GM23338 (cell line): ENCODE measurements around the gene ZDHHC16. TPM values are rescaled to one million over a fixed set of nuclear protein-coding genes. Genes with fewer than 3 reads are reported as not detected.

ENCODE experiments used
- ATAC-seq: fragments of 200-7000 bp; cut with Tn5 transposase; 3 replicates; pipeline ENCODE4 v1.9.1; 2020
- DNase-seq: peaks from one replicate; pipeline ENCODE4 v3.0.0-alpha.2; 2015; ENCODE audit warnings: low spot score
- H2AFZ ChIP-seq: fragments of 200-600 bp; sonication (generic); 2 replicates; pipeline ENCODE4 v1.8.0; 2016; ENCODE audit warnings: antibody characterized with exemption, mild to moderate bottlenecking, moderate library complexity
- H3F3A ChIP-seq: fragments of 200-600 bp; sonication (generic); replicated peaks from 2 replicates; pipeline ENCODE4 v1.8.0; 2017; ENCODE audit warnings: antibody characterized with exemption, mixed run types, low read depth
- H3K27ac ChIP-seq: fragments of 200-600 bp; sonication (generic); 2 replicates; pipeline ENCODE4 v1.6.1; 2016; ENCODE audit warnings: low read depth
- H3K27me3 ChIP-seq: fragments of 200-600 bp; sonication (generic); 2 replicates; pipeline ENCODE4 v1.8.0; 2016; ENCODE audit warnings: mild to moderate bottlenecking, mixed run types, moderate library complexity; ENCODE audit not compliant: insufficient read depth
- H3K36me3 ChIP-seq: fragments of 200-600 bp; sonication (generic); 2 replicates; pipeline ENCODE4 v1.8.0; 2016; ENCODE audit warnings: mild to moderate bottlenecking; ENCODE audit not compliant: insufficient read depth
- H3K4me1 ChIP-seq: fragments of 200-600 bp; sonication (generic); 2 replicates; pipeline ENCODE4 v1.8.0; 2016; ENCODE audit warnings: mild to moderate bottlenecking, moderate library complexity; ENCODE audit not compliant: insufficient read depth
- H3K4me2 ChIP-seq: fragments of 200-600 bp; sonication (generic); 2 replicates; pipeline ENCODE4 v1.7.1; 2017; ENCODE audit warnings: mixed run types
- H3K4me3 ChIP-seq: fragments of 200-600 bp; sonication (generic); 2 replicates; pipeline ENCODE4 v1.6.1; 2016; ENCODE audit warnings: mixed run types
- H3K79me2 ChIP-seq: fragments of 200-600 bp; sonication (generic); replicated peaks from 2 replicates; pipeline ENCODE4 v1.8.0; 2017; ENCODE audit warnings: mild to moderate bottlenecking; ENCODE audit not compliant: insufficient read depth
- H3K9me2 ChIP-seq: fragments of 200-600 bp; sonication (generic); 2 replicates; pipeline ENCODE4 v1.8.0; 2017; ENCODE audit not compliant: insufficient read depth
- H4K20me1 ChIP-seq: fragments of 200-600 bp; sonication (generic); replicated peaks from 2 replicates; pipeline ENCODE4 v1.8.0; 2017; ENCODE audit warnings: mild to moderate bottlenecking; ENCODE audit not compliant: insufficient read depth
- H3K27ac Mint-ChIP-seq: 2 replicates; pipeline ENCODE4 v1.8.0; 2020; ENCODE audit warnings: inconsistent platforms, mild to moderate bottlenecking, moderate library complexity, mixed read lengths
- H3K27me3 Mint-ChIP-seq: 3 replicates; pipeline ENCODE4 v1.8.0; 2022; ENCODE audit warnings: low read depth, mild to moderate bottlenecking, moderate library complexity, mixed read lengths, inconsistent platforms; ENCODE audit not compliant: insufficient read depth, poor library complexity
- H3K36me3 Mint-ChIP-seq: 3 replicates; pipeline ENCODE4 v1.8.0; 2021; ENCODE audit warnings: low read depth, mild to moderate bottlenecking, inconsistent platforms, moderate library complexity, mixed read lengths
- H3K4me1 Mint-ChIP-seq: 3 replicates; pipeline ENCODE4 v1.8.0; 2020; ENCODE audit warnings: mild to moderate bottlenecking, inconsistent platforms, mixed read lengths
- H3K4me3 Mint-ChIP-seq: 3 replicates; pipeline ENCODE4 v1.8.0; 2021; ENCODE audit warnings: moderate library complexity, mild to moderate bottlenecking, inconsistent platforms, mixed read lengths
- H3K9me3 Mint-ChIP-seq: 3 replicates; pipeline ENCODE4 v1.8.0; 2020; ENCODE audit warnings: moderate library complexity, mild to moderate bottlenecking, inconsistent platforms, mixed read lengths
- EZH2 ChIP-seq: fragments of 200-600 bp; sonication (generic); IDR thresholded peaks from one replicate; pipeline ENCODE4 v1.8.0; 2017; ENCODE audit warnings: antibody characterized with exemption, mild to moderate bottlenecking, low read depth; ENCODE audit not compliant: unreplicated experiment
- ZNF331 ChIP-seq: fragments of 250-450 bp; sonication (Bioruptor Pico); IDR thresholded peaks from 2 replicates; pipeline ENCODE4 v1.5.0; 2020; ENCODE audit warnings: low read depth, mild to moderate bottlenecking, moderate library complexity
- ZNF462 ChIP-seq: fragments of 250-450 bp; sonication (Bioruptor Pico); IDR thresholded peaks from 2 replicates; pipeline ENCODE4 v1.5.0; 2020; ENCODE audit warnings: mild to moderate bottlenecking, moderate library complexity
- polyA plus RNA-seq: library from polyadenylated mRNA; unstranded; fragments of >200 nt; fragmentation: Nextera tagmentation; extraction: Ambion mirVana; gene quantifications from 2 replicates; pipeline ENCODE4 v1.2.1, GENCODE V29; 2016
- small RNA-seq: library from RNA; depleted of rRNA; stranded (forward); fragments of <200 nt; gene quantifications from one replicate; pipeline ENCODE3, GENCODE V24; 2014; ENCODE audit warnings: low replicate concordance
- total RNA-seq: library from RNA; depleted of rRNA; stranded (reverse); fragments of >200 nt; shearing (Covaris generic); gene quantifications from 2 replicates; pipeline ENCODE4 v1.2.3, GENCODE V29; 2014; rRNA removed

ZDHHC16 gene
- total and polyA plus RNA-seq, 2 experiments from 2014 or later, result 35.1 to 58.2 TPM

DNA sequence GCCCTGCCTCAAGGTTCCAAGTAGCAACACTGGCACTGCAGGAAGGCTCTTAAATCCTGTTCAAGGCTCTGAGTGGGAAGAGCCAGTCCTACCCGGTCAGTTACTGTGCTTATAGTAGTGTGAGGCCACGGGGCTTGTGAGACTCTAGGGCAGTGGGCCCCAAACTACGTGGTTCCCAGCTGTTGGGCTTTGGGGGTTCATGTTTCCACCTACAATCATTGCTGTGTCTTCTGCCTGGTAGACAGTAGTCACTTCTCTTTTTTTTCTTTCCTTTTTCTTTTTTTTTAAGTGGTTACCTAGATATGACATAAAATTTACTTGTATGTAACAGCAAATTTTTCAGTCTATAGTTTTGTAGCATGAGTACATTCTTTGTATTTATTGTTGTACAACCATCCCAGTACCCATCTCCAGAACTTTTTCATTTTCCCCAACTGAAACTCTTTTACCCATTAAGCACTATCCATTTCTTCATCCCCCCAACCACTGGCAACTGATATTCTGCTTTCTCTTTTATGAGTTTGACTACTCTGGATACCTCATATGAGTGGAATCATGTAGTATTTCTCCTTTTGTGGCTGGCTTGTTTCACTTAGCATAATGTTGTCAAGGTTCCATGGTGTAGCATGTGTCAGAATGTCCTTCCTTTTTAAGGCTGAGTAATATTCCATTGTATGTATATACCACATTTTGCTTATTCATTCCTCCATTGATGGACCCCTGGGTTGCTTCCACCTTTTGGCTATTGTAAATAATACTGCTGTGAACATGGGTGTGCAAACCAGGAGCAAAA, 60.4 kb downstream of the ZDHHC16 start:
- H2AFZ ChIP-seq, result no peak overlapping the region
- H3K36me3 ChIP-seq, result no peaks in the 10 kb centered on the region
- peak; percentile 44 for ATAC-seq
- H3K4me1 ChIP-seq, result peaks cover 29% of the 10 kb centered on the region
- TF ChIP-seq ZNF462 (CRISPR knock-in tag) (no peak), EZH2 (no peak), ZNF331 (CRISPR knock-in tag) (no peak)
- no peaks in the 10 kb centered on the region for H3K27me3 ChIP-seq
- no peak overlapping the region for H3K4me3 ChIP-seq
- DNase-seq, result no peak
- no peaks in the 10 kb centered on the region for H3K9me2 ChIP-seq
- H4K20me1 ChIP-seq, result peaks cover 17% of the 10 kb centered on the region
- H3K4me1 Mint-ChIP-seq, result peaks cover 13% of the 10 kb centered on the region
- H3K27ac Mint-ChIP-seq, result no peak overlapping the region
- no peaks in the 10 kb centered on the region for H3K36me3 Mint-ChIP-seq
- H3K4me3 Mint-ChIP-seq, result no peak overlapping the region
- H3K79me2 ChIP-seq, result peaks cover 88% of the 10 kb centered on the region
- no peaks in the 10 kb centered on the region for H3F3A ChIP-seq
- H3K27ac ChIP-seq, result no peak overlapping the region
- peaks cover 4% of the 10 kb centered on the region for H3K27me3 Mint-ChIP-seq
- H3K4me2 ChIP-seq, result no peak overlapping the region
- H3K9me3 Mint-ChIP-seq, result no peaks in the 10 kb centered on the region

Small RNA genes lying within 50 kb of the gene (small RNA-seq; reads per million reads assigned to genes)
- not detected for gene RF00019

Other genes with a start within 250 kb of the ZDHHC16 start
- 35.9 and 38.8 TPM in 2 replicates for gene ARHGAP19, start 153.5 kb upstream of the ZDHHC16 start, total RNA-seq
- gene ARHGAP19, start 153.5 kb upstream of the ZDHHC16 start, polyA plus RNA-seq, result 7.6 and 11.5 TPM in 2 replicates
- gene FRAT1, start 126.9 kb upstream of the ZDHHC16 start, total RNA-seq, result 6.1 and 8.5 TPM in 2 replicates
- gene FRAT1, start 126.9 kb upstream of the ZDHHC16 start, polyA plus RNA-seq, result 1.4 and 1.7 TPM in 2 replicates
- gene FRAT2, start 111.4 kb upstream of the ZDHHC16 start, total RNA-seq, result 87.5 and 109 TPM in 2 replicates
- 24.5 and 44.0 TPM in 2 replicates for gene FRAT2, start 111.4 kb upstream of the ZDHHC16 start, polyA plus RNA-seq
- 62.6 and 66.4 TPM in 2 replicates for gene RRP12, start 44.8 kb upstream of the ZDHHC16 start, total RNA-seq
- gene RRP12, start 44.8 kb upstream of the ZDHHC16 start, polyA plus RNA-seq, result 49.5 and 53.4 TPM in 2 replicates
- gene PGAM1, start 20.0 kb upstream of the ZDHHC16 start, total RNA-seq, result 870 and 930 TPM in 2 replicates
- gene PGAM1, start 20.0 kb upstream of the ZDHHC16 start, polyA plus RNA-seq, result 492 and 497 TPM in 2 replicates
- 63.6 and 66.3 TPM in 2 replicates for gene EXOSC1, start 169 bp upstream of the ZDHHC16 start, total RNA-seq
- 127 and 131 TPM in 2 replicates for gene EXOSC1, start 169 bp upstream of the ZDHHC16 start, polyA plus RNA-seq
- gene MMS19, start 52.2 kb downstream of the ZDHHC16 start, total RNA-seq, result 221 and 252 TPM in 2 replicates
- 74.7 and 81.5 TPM in 2 replicates for gene MMS19, start 52.2 kb downstream of the ZDHHC16 start, polyA plus RNA-seq
- gene UBTD1, start 52.7 kb downstream of the ZDHHC16 start, total RNA-seq, result 21.5 and 29.0 TPM in 2 replicates
- 17.3 and 20.4 TPM in 2 replicates for gene UBTD1, start 52.7 kb downstream of the ZDHHC16 start, polyA plus RNA-seq
- gene ANKRD2, start 126.6 kb downstream of the ZDHHC16 start, total RNA-seq, result not detected in 2 replicates
- not detected in 2 replicates for gene ANKRD2, start 126.6 kb downstream of the ZDHHC16 start, polyA plus RNA-seq
- gene HOGA1, start 138.2 kb downstream of the ZDHHC16 start, total RNA-seq, result not detected in 2 replicates
- gene HOGA1, start 138.2 kb downstream of the ZDHHC16 start, polyA plus RNA-seq, result 0.15 TPM in 1 of 2 replicates, not detected in the other
- not detected in 2 replicates for gene C10orf62, start 143.5 kb downstream of the ZDHHC16 start, total RNA-seq
- not detected in 2 replicates for gene C10orf62, start 143.5 kb downstream of the ZDHHC16 start, polyA plus RNA-seq
- 9.0 and 17.6 TPM in 2 replicates for gene MORN4, start 187.3 kb downstream of the ZDHHC16 start, total RNA-seq
- 49.5 and 50.0 TPM in 2 replicates for gene MORN4, start 187.3 kb downstream of the ZDHHC16 start, polyA plus RNA-seq
- gene PI4K2A, start 194.5 kb downstream of the ZDHHC16 start, total RNA-seq, result 23.3 and 29.2 TPM in 2 replicates
- gene PI4K2A, start 194.5 kb downstream of the ZDHHC16 start, polyA plus RNA-seq, result 8.1 and 8.6 TPM in 2 replicates
- gene AVPI1, start 241.1 kb downstream of the ZDHHC16 start, total RNA-seq, result 7.4 and 8.2 TPM in 2 replicates
- 7.6 and 8.9 TPM in 2 replicates for gene AVPI1, start 241.1 kb downstream of the ZDHHC16 start, polyA plus RNA-seq